A549 (cell line): Measurements from ENCODE around the gene CFAP119.

Experiments used
- CEBPB ChIP-seq, 2 experiments: fragments of >200 bp in 1 of 2; sonication (Bioruptor Twin) in 1 of 2; formaldehyde crosslinking in 1 of 2; IDR thresholded peaks; 2 replicates each; pipeline ENCODE4 v1.6.1; 2012 to 2016
- CHD2 ChIP-seq: fragments of 150-350 bp; IDR thresholded peaks from 2 replicates; pipeline ENCODE4 v1.6.1; 2014; ENCODE audit warnings: low read length; ENCODE audit not compliant: partially characterized antibody
- CTCF ChIP-seq: fragments of >200 bp; sonication (Bioruptor Twin); formaldehyde crosslinking; IDR thresholded peaks from 3 replicates; pipeline ENCODE4 v1.5.1; 2016
- EP300 ChIP-seq, 2 experiments: fragments of >200 bp; sonication (Bioruptor Twin); formaldehyde crosslinking; IDR thresholded peaks; 2 replicates in 1 of 2; 3 replicates in 1 of 2; pipeline ENCODE4 v1.6.1; 2016 to 2017
- JUN ChIP-seq, 2 experiments: fragments of >200 bp; sonication (Bioruptor Twin); formaldehyde crosslinking; IDR thresholded peaks; 2 replicates in 1 of 2; 3 replicates in 1 of 2; pipeline ENCODE4 v1.6.1; 2016 to 2017
- JUNB ChIP-seq: fragments of >200 bp; sonication (Bioruptor Twin); formaldehyde crosslinking; IDR thresholded peaks from 2 replicates; pipeline ENCODE4 v1.6.1; 2016
- MAZ ChIP-seq: fragments of 150-350 bp; IDR thresholded peaks from 2 replicates; pipeline ENCODE4 v1.6.1; 2014; ENCODE audit warnings: antibody characterized with exemption, low read depth, low read length, borderline replicate concordance
- MYC ChIP-seq: IDR thresholded peaks from 2 replicates; pipeline ENCODE4 v1.6.1; 2012; ENCODE audit warnings: mild to moderate bottlenecking, inconsistent platforms, low read length, improper control_type of control experiment, borderline replicate concordance
- NR3C1 ChIP-seq: fragments of >200 bp; sonication (Bioruptor Twin); formaldehyde crosslinking; IDR thresholded peaks from 3 replicates; pipeline ENCODE4 v1.6.1; 2017
- POLR2A ChIP-seq: IDR thresholded peaks from 2 replicates; pipeline ENCODE4 v1.6.1; 2012; ENCODE audit warnings: mild to moderate bottlenecking, low read length
- SREBF2 ChIP-seq: fragments of 450-650 bp; IDR thresholded peaks from 2 replicates; pipeline ENCODE4 v1.6.1; 2014; ENCODE audit warnings: mild to moderate bottlenecking, moderate library complexity

DNA sequence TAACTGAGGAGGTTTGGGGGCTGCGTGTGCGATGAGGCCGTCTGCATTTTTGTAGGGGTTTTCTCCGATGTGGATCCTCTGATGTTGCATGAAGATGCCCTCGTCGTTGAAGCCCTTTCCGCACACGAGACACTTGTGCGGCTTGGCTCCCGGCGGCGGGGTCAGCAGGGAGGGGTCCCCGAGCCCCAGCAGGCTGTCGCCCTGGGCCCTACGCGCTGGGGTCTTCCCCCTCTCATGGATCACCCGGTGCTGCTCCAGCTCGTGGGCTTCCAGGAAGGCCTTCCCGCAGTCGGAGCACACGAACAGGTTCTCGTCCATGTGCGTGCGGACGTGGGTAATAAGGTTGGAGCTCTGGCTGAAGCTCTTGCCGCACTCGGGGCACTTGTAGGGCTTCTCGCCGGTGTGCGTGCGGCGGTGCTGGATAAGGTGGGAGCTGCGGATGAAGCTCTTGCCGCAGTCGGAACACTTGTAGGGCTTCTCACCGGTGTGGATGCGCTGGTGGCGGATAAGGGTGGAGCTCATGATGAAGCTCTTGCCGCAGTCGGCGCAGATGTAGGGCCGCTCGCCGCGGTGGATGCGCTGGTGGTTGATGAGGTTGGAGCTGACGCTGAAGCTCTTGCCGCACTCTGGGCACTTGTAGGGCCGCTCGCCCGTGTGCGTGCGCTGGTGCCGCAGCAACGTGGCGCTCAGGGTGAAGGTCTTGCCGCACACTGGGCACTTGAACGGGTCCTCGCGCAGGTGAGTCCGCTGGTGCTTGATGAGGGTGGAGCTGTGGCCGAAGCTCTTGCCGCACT is 20.8 kb upstream of the CFAP119 start:
- TF ChIP-seq CTCF, result no peak
- no peak for TF ChIP-seq MYC
- no peak for TF ChIP-seq CEBPB (IDR thresholded peaks at IDR 0.05)
- TF ChIP-seq EP300 (IDR thresholded peaks at IDR 0.05), result no peak
- TF ChIP-seq NR3C1, result no peak
- TF ChIP-seq CHD2, result no peak
- no peak for TF ChIP-seq POLR2A
- no peak for TF ChIP-seq SREBF2
- no peak for TF ChIP-seq MAZ
- TF ChIP-seq JUN (IDR thresholded peaks at IDR 0.05), result peak in 1 of 2 experiments; percentile 6; a peak in 1 of 5 replicates
- no peak for TF ChIP-seq JUNB
